Erythroblast (primary cell): ENCODE results near the gene PLCH2.

ENCODE experiments used
- GATA1 ChIP-seq: IDR thresholded peaks from 2 replicates; pipeline ENCODE4 v1.6.1; 2011; ENCODE audit warnings: low read depth, mild to moderate bottlenecking, control low read depth, low read length, moderate library complexity
- POLR2A ChIP-seq: IDR thresholded peaks from 2 replicates; pipeline ENCODE4 v1.6.1; 2011; ENCODE audit warnings: mild to moderate bottlenecking, low read length

DNA sequence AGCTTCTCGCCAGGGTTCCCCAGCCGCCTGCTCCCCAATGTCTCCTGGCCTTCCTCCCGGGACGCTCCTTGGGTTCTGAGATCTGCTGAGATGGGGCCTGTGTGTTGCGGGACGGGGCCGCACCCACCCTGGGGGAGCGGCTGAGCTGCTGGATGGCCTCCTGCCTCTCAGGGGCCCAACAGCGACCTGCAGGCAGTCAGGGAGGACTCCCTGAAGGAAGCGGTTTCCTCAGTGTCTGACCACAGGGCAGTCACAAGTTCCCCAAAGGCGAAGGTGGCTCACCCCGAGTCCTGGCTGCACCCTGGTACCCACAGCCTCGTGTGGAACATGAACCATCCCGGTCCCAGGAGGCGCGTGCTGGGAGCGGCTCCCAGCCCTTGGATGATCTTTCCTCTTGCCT, 18.6 kb upstream of the PLCH2 start:
- TF ChIP-seq POLR2A: no peak
- no peak for TF ChIP-seq GATA1
